Skin epidermis (tissue), 12 donors: Measurements from ENCODE around the gene MUC2.

Source experiments
- H3K27ac ChIP-seq, 21 experiments: fragments of 200-600 bp; sonication (generic) in 11 of 21; one replicate each; pipeline ENCODE4 v1.5.0; 2020; ENCODE audit warnings: mild to moderate bottlenecking in 3 of 21, inconsistent platforms in 2 of 21, moderate library complexity in 2 of 21
- H3K4me3 ChIP-seq, 7 experiments: fragments of 200-600 bp; sonication (generic) in 2 of 7; one replicate each; pipeline ENCODE4 v1.5.0; 2020; ENCODE audit warnings: inconsistent platforms in 2 of 7, mild to moderate bottlenecking in 2 of 7, moderate library complexity in 1 of 7

The MUC2 gene

GRCh38 chr11:1067812-1068496 is 6.7 kb upstream of the MUC2 start:
- H3K4me3 ChIP-seq, result no peak overlapping the region

GRCh38 chr11:1069740-1070139 is 4.9 kb upstream of the MUC2 start:
- H3K27ac ChIP-seq, result no peak overlapping the region
- no peak overlapping the region for H3K4me3 ChIP-seq

More at GRCh38 chr11:1067812-1068496, 6.7 kb upstream of the MUC2 start:
- H3K27ac ChIP-seq, result no peak overlapping the region

GRCh38 chr11:1070594-1071462 is 3.8 kb upstream of the MUC2 start:
- no peak overlapping the region for H3K4me3 ChIP-seq

GRCh38 chr11:1071571-1072115 is 3.0 kb upstream of the MUC2 start:
- Histone ChIP-seq H3K4me3 (no peak overlapping the region), H3K27ac (no peak overlapping the region)

More at GRCh38 chr11:1070594-1071462, 3.8 kb upstream of the MUC2 start:
- H3K27ac ChIP-seq, result no peak overlapping the region

- Histone ChIP-seq H3K27ac (no peak overlapping the region), H3K4me3 (no peak overlapping the region)
These were observed 2.4 kb upstream of the MUC2 start for GRCh38 chr11:1072116-1072820.

- no peak overlapping the region for H3K27ac ChIP-seq
- no peak overlapping the region for H3K4me3 ChIP-seq
These were observed 1.8 kb upstream of the MUC2 start for GRCh38 chr11:1072821-1073231.

- H3K27ac ChIP-seq, result no peak overlapping the region
- no peak overlapping the region for H3K4me3 ChIP-seq
These were observed 1.4 kb upstream of the MUC2 start for GRCh38 chr11:1073261-1073724.

GRCh38 chr11:1073851-1074243 is 827 bp upstream of the MUC2 start:
- H3K4me3 ChIP-seq, result no peak overlapping the region
- no peak overlapping the region for H3K27ac ChIP-seq

- no peak overlapping the region for H3K27ac ChIP-seq
- no peak overlapping the region for H3K4me3 ChIP-seq
These were observed 752 bp downstream of the MUC2 start for GRCh38 chr11:1075341-1075911.

- no peak overlapping the region for H3K4me3 ChIP-seq
- no peak overlapping the region for H3K27ac ChIP-seq
These were observed 1.5 kb downstream of the MUC2 start for GRCh38 chr11:1076061-1076665.

- H3K4me3 ChIP-seq, result no peak overlapping the region
- H3K27ac ChIP-seq, result no peak overlapping the region
These were observed 2.4 kb downstream of the MUC2 start for GRCh38 chr11:1077033-1077416.

GRCh38 chr11:1077417-1078119 is 2.9 kb downstream of the MUC2 start:
- no peak overlapping the region for H3K27ac ChIP-seq
- H3K4me3 ChIP-seq, result no peak overlapping the region

GRCh38 chr11:1078191-1078601 is 3.5 kb downstream of the MUC2 start:
- Histone ChIP-seq H3K27ac (no peak overlapping the region), H3K4me3 (no peak overlapping the region)

GRCh38 chr11:1081601-1082311 is 7.1 kb downstream of the MUC2 start:
- H3K4me3 ChIP-seq, result no peak overlapping the region

GRCh38 chr11:1082346-1082727 is 7.7 kb downstream of the MUC2 start:
- no peak overlapping the region for H3K27ac ChIP-seq
- H3K4me3 ChIP-seq, result no peak overlapping the region

More at GRCh38 chr11:1081601-1082311, 7.1 kb downstream of the MUC2 start:
- no peak overlapping the region for H3K27ac ChIP-seq

GRCh38 chr11:1082728-1083620 is 8.3 kb downstream of the MUC2 start:
- H3K4me3 ChIP-seq, result no peak overlapping the region
- H3K27ac ChIP-seq, result no peak overlapping the region
